ENCODE data around the gene LUC7L3. TPM values are rescaled to one million over a fixed set of nuclear protein-coding genes. Genes with fewer than 3 reads are reported as not detected.

LUC7L3 gene
- total and polyA plus RNA-seq, 2 of the 13 experiments (the other 11 are each of a cell fraction or from before 2014, with no cell fraction given), result 108 to 120 TPM

GRCh38 chr17:50693036-50693682, 26.2 kb upstream of the LUC7L3 start (continued):
- TF ChIP-seq, protein P1, sequence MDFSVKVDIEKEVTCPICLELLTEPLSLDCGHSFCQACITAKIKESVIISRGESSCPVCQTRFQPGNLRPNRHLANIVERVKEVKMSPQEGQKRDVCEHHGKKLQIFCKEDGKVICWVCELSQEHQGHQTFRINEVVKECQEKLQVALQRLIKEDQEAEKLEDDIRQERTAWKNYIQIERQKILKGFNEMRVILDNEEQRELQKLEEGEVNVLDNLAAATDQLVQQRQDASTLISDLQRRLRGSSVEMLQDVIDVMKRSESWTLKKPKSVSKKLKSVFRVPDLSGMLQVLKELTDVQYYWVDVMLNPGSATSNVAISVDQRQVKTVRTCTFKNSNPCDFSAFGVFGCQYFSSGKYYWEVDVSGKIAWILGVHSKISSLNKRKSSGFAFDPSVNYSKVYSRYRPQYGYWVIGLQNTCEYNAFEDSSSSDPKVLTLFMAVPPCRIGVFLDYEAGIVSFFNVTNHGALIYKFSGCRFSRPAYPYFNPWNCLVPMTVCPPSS (IDR thresholded peaks at IDR 0.05), result no peak
- TF ChIP-seq KDM5A (IDR thresholded peaks at IDR 0.05; ENCODE audit: borderline replicate concordance, low read length), result peak; percentile 30; the same call in 1 of the 2 replicates
- no peak for TF ChIP-seq MIER2 (CRISPR knock-in tag; IDR thresholded peaks at IDR 0.05)
- TF ChIP-seq SIX1 (CRISPR knock-in tag; IDR thresholded peaks at IDR 0.05; ENCODE audit: borderline replicate concordance), result peak; percentile 81; the same call in 1 of the 2 replicates
- no peak for TF ChIP-seq ZNF557 (CRISPR knock-in tag; IDR thresholded peaks at IDR 0.05)
- TF ChIP-seq ZNF776 (CRISPR knock-in tag; IDR thresholded peaks at IDR 0.05), result no peak
- TF ChIP-seq NAIF1 (CRISPR knock-in tag; IDR thresholded peaks at IDR 0.05; ENCODE audit: borderline replicate concordance), result 0 out of 2 replicates have a peak, but pooled peaks have one; percentile 19
- TF ChIP-seq ZNF703 (CRISPR knock-in tag; IDR thresholded peaks at IDR 0.05; ENCODE audit: borderline replicate concordance), result no peak
- TF ChIP-seq, protein P2, sequence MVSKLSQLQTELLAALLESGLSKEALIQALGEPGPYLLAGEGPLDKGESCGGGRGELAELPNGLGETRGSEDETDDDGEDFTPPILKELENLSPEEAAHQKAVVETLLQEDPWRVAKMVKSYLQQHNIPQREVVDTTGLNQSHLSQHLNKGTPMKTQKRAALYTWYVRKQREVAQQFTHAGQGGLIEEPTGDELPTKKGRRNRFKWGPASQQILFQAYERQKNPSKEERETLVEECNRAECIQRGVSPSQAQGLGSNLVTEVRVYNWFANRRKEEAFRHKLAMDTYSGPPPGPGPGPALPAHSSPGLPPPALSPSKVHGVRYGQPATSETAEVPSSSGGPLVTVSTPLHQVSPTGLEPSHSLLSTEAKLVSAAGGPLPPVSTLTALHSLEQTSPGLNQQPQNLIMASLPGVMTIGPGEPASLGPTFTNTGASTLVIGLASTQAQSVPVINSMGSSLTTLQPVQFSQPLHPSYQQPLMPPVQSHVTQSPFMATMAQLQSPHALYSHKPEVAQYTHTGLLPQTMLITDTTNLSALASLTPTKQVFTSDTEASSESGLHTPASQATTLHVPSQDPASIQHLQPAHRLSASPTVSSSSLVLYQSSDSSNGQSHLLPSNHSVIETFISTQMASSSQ (IDR thresholded peaks at IDR 0.05; ENCODE audit: low read depth), result peak; percentile 94
- TF ChIP-seq, protein P2 (CRISPR knock-in tag; IDR thresholded peaks at IDR 0.05; ENCODE audit: borderline replicate concordance), result peak; percentile 94; the same call in 1 of the 2 replicates
- no peak for TF ChIP-seq ZNF432 (CRISPR knock-in tag; IDR thresholded peaks at IDR 0.05; ENCODE audit: borderline replicate concordance)
- peak; percentile 60 for TF ChIP-seq POLR2G (IDR thresholded peaks at IDR 0.05; ENCODE audit: low read depth, low read length)
- TF ChIP-seq, protein P3, sequence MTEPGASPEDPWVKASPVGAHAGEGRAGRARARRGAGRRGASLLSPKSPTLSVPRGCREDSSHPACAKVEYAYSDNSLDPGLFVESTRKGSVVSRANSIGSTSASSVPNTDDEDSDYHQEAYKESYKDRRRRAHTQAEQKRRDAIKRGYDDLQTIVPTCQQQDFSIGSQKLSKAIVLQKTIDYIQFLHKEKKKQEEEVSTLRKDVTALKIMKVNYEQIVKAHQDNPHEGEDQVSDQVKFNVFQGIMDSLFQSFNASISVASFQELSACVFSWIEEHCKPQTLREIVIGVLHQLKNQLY (CRISPR knock-in tag; IDR thresholded peaks at IDR 0.05), result peak; percentile 86
- TF ChIP-seq NCOR1 (IDR thresholded peaks at IDR 0.05; ENCODE audit: borderline replicate concordance, low read length), result peak; percentile 82; the same call in 1 of the 2 replicates
- TF ChIP-seq, protein P4, sequence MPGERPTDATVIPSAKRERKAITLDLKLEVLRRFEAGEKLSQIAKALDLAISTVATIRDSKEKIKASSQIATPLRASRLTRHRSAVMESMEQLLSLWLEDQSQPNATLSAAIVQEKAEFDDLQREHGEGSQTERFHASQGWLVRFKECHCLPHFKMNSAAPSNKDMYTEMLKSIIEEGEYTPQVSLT (CRISPR knock-in tag; IDR thresholded peaks at IDR 0.05; ENCODE audit: borderline replicate concordance, low read depth), result no peak
- TF ChIP-seq MEF2D (CRISPR knock-in tag; IDR thresholded peaks at IDR 0.05), result no peak
- TF ChIP-seq HHEX (CRISPR knock-in tag; IDR thresholded peaks at IDR 0.05), result peak; percentile 74
- TF ChIP-seq KDM3A (CRISPR knock-in tag; IDR thresholded peaks at IDR 0.05; ENCODE audit: low read depth), result no peak; the same call in 1 of the 2 replicates
- no peak for TF ChIP-seq ZBTB33 (CRISPR knock-in tag; IDR thresholded peaks at IDR 0.05)
- peak; percentile 31; the same call in 1 of the 2 replicates for TF ChIP-seq FOXO1 (CRISPR knock-in tag; IDR thresholded peaks at IDR 0.05)
- no peak for TF ChIP-seq ATF1 (CRISPR knock-in tag; IDR thresholded peaks at IDR 0.05)
- no peak for TF ChIP-seq GTF2F1 (IDR thresholded peaks at IDR 0.05; ENCODE audit: low read length)
